SK-N-SH treated with all-trans-retinoic acid at 6 μM for 48 hours (cell line): ENCODE measurements around the gene OR10G6.

Source experiments
- ATAC-seq: fragments of 200-7000 bp; cut with Tn5 transposase; 3 replicates; pipeline ENCODE4 v1.9.1; 2020; ENCODE audit warnings: mild to moderate bottlenecking, moderate library complexity
- ARNTL ChIP-seq: fragments of 450-650 bp; formaldehyde crosslinking; IDR thresholded peaks from 2 replicates; pipeline ENCODE4 v1.5.0; 2020; ENCODE audit warnings: low read depth, mild to moderate bottlenecking, moderate library complexity, borderline replicate concordance
- BACH2 ChIP-seq: fragments of 250-450 bp; sonication (Bioruptor Pico); IDR thresholded peaks from 2 replicates; pipeline ENCODE4 v1.9.0; 2021; ENCODE audit warnings: mild to moderate bottlenecking, borderline replicate concordance
- OSR1 ChIP-seq: fragments of 250-450 bp; sonication (Bioruptor Pico); IDR thresholded peaks from 2 replicates; pipeline ENCODE4 v1.8.0; 2022; ENCODE audit warnings: moderate library complexity, mild to moderate bottlenecking, inconsistent platforms
- SNAI2 ChIP-seq: fragments of 250-450 bp; sonication (Bioruptor Pico); IDR thresholded peaks from 2 replicates; pipeline ENCODE4 v1.5.0; 2020; ENCODE audit warnings: mild to moderate bottlenecking, moderate library complexity
- ZC3H10 ChIP-seq: fragments of 250-450 bp; sonication (Bioruptor Pico); IDR thresholded peaks from 2 replicates; pipeline ENCODE4 v1.5.1; 2021; ENCODE audit warnings: mild to moderate bottlenecking, moderate library complexity
- ZFP3 ChIP-seq: fragments of 250-450 bp; sonication (Bioruptor Pico); IDR thresholded peaks from 2 replicates; pipeline ENCODE4 v1.5.0; 2020; ENCODE audit warnings: mild to moderate bottlenecking, moderate library complexity
- ZNF565 ChIP-seq: fragments of 450-650 bp; formaldehyde crosslinking; conservative IDR thresholded peaks from 2 replicates; pipeline ENCODE4 v1.5.0; 2020; ENCODE audit warnings: low read depth, mild to moderate bottlenecking, moderate library complexity
- ZNF8 ChIP-seq: fragments of 450-650 bp; formaldehyde crosslinking; IDR thresholded peaks from 2 replicates; pipeline ENCODE4 v1.5.0; 2020; ENCODE audit warnings: mild to moderate bottlenecking, moderate library complexity
- TF ChIP-seq, protein P1 (sequence below): fragments of 250-450 bp; sonication (Bioruptor Pico); IDR thresholded peaks from 2 replicates; pipeline ENCODE4 v1.8.0; 2020; ENCODE audit warnings: mild to moderate bottlenecking, moderate library complexity, borderline replicate concordance
- TF ChIP-seq, protein P2 (sequence below): fragments of 250-450 bp; sonication (Bioruptor Pico); IDR thresholded peaks from 2 replicates; pipeline ENCODE4 v1.5.0; 2020; ENCODE audit warnings: mild to moderate bottlenecking, moderate library complexity

The OR10G6 gene

DNA sequence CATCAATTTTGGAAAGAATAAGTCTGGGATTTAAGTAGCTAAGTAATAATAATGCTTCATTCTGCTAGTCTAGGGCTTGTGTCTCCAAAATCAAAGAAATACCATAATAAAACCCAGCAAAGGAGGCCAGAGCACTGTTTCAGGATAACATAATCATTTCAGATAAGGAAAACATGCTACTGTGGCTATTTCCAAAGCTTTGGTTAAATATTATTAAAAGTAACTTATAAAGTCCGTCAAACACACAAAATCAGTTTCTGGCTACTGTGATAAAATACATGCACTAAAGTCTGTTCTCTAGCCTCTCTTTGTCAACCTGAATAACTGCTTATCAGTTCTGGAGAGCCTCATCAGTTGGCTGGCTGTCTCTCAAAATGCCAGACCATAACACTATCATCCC, 49.8 kb downstream of the OR10G6 start:
- no peak for ATAC-seq
- TF ChIP-seq ZFP3 (CRISPR knock-in tag): no peak
- no peak for TF ChIP-seq SNAI2
- TF ChIP-seq OSR1 (CRISPR knock-in tag): no peak
- no peak for TF ChIP-seq BACH2
- no peak for TF ChIP-seq ZNF8 (CRISPR knock-in tag)
- TF ChIP-seq ARNTL (CRISPR knock-in tag): no peak
- no peak for TF ChIP-seq ZNF565 (CRISPR knock-in tag)
- TF ChIP-seq, protein P1, sequence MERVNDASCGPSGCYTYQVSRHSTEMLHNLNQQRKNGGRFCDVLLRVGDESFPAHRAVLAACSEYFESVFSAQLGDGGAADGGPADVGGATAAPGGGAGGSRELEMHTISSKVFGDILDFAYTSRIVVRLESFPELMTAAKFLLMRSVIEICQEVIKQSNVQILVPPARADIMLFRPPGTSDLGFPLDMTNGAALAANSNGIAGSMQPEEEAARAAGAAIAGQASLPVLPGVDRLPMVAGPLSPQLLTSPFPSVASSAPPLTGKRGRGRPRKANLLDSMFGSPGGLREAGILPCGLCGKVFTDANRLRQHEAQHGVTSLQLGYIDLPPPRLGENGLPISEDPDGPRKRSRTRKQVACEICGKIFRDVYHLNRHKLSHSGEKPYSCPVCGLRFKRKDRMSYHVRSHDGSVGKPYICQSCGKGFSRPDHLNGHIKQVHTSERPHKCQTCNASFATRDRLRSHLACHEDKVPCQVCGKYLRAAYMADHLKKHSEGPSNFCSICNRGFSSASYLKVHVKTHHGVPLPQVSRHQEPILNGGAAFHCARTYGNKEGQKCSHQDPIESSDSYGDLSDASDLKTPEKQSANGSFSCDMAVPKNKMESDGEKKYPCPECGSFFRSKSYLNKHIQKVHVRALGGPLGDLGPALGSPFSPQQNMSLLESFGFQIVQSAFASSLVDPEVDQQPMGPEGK (CRISPR knock-in tag): no peak
- no peak for TF ChIP-seq ZC3H10 (CRISPR knock-in tag)
- TF ChIP-seq, protein P2, sequence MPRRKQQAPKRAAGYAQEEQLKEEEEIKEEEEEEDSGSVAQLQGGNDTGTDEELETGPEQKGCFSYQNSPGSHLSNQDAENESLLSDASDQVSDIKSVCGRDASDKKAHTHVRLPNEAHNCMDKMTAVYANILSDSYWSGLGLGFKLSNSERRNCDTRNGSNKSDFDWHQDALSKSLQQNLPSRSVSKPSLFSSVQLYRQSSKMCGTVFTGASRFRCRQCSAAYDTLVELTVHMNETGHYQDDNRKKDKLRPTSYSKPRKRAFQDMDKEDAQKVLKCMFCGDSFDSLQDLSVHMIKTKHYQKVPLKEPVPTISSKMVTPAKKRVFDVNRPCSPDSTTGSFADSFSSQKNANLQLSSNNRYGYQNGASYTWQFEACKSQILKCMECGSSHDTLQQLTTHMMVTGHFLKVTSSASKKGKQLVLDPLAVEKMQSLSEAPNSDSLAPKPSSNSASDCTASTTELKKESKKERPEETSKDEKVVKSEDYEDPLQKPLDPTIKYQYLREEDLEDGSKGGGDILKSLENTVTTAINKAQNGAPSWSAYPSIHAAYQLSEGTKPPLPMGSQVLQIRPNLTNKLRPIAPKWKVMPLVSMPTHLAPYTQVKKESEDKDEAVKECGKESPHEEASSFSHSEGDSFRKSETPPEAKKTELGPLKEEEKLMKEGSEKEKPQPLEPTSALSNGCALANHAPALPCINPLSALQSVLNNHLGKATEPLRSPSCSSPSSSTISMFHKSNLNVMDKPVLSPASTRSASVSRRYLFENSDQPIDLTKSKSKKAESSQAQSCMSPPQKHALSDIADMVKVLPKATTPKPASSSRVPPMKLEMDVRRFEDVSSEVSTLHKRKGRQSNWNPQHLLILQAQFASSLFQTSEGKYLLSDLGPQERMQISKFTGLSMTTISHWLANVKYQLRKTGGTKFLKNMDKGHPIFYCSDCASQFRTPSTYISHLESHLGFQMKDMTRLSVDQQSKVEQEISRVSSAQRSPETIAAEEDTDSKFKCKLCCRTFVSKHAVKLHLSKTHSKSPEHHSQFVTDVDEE (CRISPR knock-in tag): no peak
